ENCODE data around the gene LRRC46. TPM values are rescaled to one million over a fixed set of nuclear protein-coding genes. Genes with fewer than 3 reads are reported as not detected.

LRRC46 gene
- total and polyA plus RNA-seq, 9 of the 15 experiments (the other 6 are each of a cell fraction or from before 2014, with no cell fraction given): 0.39 to 1.4 (median 0.53) TPM; not detected in 1

DNA sequence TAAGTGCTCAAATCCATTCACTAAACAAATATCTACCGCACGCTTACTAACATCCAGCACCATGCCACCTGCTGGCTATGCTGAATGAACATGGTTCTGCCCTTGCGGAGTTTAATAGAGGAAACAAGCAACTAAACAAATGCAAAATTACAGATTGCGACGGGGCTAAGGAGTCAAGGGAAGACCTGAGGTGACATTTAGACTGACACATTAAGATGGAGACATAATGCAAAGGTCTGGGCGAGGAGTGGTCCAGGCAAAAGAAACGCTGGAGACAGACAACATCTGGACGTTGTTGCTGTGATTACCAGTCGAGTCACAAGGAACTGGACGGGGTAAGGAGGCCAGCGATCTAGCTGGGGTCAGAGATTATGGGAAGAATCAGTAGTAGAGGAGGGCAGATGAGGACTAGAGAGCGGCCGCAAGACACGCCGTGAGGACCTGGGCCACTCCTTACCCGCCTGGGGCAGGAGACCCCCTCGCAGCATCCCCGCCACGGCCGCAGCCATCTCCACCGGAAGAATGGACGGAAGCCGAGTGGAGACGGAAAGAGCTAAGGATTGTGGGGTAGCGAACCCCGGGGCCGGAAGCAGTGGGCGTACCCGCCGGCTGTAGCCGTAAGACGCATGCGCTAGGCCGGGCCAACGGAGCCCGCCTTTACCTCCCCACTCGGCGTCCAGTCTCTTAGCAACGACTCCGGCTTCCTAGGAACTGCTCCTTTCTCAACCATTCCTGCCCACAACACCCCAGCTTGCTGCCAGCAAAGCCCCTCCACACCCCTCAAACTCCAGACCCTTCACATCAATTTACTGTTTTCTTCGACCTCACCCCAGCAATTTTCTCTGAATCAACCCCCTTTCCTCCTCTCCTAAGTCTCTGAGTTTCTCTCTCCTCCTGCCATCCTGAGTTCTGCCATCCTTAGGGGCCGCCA lies at the start of gene LRRC46, which contains the start of gene MRPL10 (continued):
- TF ChIP-seq, protein P1, sequence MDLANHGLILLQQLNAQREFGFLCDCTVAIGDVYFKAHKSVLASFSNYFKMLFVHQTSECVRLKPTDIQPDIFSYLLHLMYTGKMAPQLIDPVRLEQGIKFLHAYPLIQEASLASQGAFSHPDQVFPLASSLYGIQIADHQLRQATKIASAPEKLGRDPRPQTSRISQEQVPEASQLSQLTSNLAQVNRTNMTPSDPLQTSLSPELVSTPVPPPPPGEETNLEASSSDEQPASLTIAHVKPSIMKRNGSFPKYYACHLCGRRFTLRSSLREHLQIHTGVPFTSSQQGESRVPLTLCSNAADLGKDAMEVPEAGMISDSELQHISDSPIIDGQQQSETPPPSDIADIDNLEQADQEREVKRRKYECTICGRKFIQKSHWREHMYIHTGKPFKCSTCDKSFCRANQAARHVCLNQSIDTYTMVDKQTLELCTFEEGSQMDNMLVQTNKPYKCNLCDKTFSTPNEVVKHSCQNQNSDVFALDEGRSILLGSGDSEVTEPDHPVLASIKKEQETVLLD (IDR thresholded peaks at IDR 0.05): peak; percentile 59; the same call in 1 of the 2 replicates
- TF ChIP-seq, protein P2, sequence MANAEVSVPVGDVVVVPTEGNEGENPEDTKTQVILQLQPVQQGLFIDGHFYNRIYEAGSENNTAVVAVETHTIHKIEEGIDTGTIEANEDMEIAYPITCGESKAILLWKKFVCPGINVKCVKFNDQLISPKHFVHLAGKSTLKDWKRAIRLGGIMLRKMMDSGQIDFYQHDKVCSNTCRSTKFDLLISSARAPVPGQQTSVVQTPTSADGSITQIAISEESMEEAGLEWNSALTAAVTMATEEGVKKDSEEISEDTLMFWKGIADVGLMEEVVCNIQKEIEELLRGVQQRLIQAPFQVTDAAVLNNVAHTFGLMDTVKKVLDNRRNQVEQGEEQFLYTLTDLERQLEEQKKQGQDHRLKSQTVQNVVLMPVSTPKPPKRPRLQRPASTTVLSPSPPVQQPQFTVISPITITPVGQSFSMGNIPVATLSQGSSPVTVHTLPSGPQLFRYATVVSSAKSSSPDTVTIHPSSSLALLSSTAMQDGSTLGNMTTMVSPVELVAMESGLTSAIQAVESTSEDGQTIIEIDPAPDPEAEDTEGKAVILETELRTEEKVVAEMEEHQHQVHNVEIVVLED (CRISPR knock-in tag; IDR thresholded peaks at IDR 0.05): no peak
- TF ChIP-seq, protein P3, sequence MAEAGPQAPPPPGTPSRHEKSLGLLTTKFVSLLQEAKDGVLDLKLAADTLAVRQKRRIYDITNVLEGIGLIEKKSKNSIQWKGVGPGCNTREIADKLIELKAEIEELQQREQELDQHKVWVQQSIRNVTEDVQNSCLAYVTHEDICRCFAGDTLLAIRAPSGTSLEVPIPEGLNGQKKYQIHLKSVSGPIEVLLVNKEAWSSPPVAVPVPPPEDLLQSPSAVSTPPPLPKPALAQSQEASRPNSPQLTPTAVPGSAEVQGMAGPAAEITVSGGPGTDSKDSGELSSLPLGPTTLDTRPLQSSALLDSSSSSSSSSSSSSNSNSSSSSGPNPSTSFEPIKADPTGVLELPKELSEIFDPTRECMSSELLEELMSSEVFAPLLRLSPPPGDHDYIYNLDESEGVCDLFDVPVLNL (CRISPR knock-in tag; IDR thresholded peaks at IDR 0.05; ENCODE audit: low read depth): no peak
- TF ChIP-seq, protein P4, sequence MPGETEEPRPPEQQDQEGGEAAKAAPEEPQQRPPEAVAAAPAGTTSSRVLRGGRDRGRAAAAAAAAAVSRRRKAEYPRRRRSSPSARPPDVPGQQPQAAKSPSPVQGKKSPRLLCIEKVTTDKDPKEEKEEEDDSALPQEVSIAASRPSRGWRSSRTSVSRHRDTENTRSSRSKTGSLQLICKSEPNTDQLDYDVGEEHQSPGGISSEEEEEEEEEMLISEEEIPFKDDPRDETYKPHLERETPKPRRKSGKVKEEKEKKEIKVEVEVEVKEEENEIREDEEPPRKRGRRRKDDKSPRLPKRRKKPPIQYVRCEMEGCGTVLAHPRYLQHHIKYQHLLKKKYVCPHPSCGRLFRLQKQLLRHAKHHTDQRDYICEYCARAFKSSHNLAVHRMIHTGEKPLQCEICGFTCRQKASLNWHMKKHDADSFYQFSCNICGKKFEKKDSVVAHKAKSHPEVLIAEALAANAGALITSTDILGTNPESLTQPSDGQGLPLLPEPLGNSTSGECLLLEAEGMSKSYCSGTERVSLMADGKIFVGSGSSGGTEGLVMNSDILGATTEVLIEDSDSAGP (CRISPR knock-in tag; IDR thresholded peaks at IDR 0.05): no peak
- TF ChIP-seq BACH1 (tag; IDR thresholded peaks at IDR 0.05) (no peak), SUPT5H (IDR thresholded peaks at IDR 0.05) (peak; percentile 98), NELFE (IDR thresholded peaks at IDR 0.05; ENCODE audit: insufficient read depth, insufficient read length) (no peak), NFIX (CRISPR knock-in tag; IDR thresholded peaks at IDR 0.05; ENCODE audit: low read depth) (no peak), TRIM24 (IDR thresholded peaks at IDR 0.05) (peak in 1 of 2 experiments; percentile 52; a peak in 1 of 4 replicates), MEF2D (tag; conservative IDR thresholded peaks at IDR 0.05; ENCODE audit: low read depth) (no peak), SREBF2 (CRISPR knock-in tag; IDR thresholded peaks at IDR 0.05) (no peak), BCOR (IDR thresholded peaks at IDR 0.05) (no peak), HOXB6 (CRISPR knock-in tag; IDR thresholded peaks at IDR 0.05; ENCODE audit: borderline replicate concordance) (no peak), C11orf30 (IDR thresholded peaks at IDR 0.05; ENCODE audit: low read depth) (peak; percentile 98), HMG20A (CRISPR knock-in tag; conservative IDR thresholded peaks at IDR 0.05) (no peak), MXI1 (IDR thresholded peaks at IDR 0.05; ENCODE audit: low read depth, low read length) (peak; percentile 90)
- TF ChIP-seq, protein P5, sequence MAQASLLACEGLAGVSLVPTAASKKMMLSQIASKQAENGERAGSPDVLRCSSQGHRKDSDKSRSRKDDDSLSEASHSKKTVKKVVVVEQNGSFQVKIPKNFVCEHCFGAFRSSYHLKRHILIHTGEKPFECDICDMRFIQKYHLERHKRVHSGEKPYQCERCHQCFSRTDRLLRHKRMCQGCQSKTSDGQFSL (CRISPR knock-in tag; IDR thresholded peaks at IDR 0.05): no peak
- TF ChIP-seq, protein P5 (tag; IDR thresholded peaks at IDR 0.05): no peak
- TF ChIP-seq, protein P6, sequence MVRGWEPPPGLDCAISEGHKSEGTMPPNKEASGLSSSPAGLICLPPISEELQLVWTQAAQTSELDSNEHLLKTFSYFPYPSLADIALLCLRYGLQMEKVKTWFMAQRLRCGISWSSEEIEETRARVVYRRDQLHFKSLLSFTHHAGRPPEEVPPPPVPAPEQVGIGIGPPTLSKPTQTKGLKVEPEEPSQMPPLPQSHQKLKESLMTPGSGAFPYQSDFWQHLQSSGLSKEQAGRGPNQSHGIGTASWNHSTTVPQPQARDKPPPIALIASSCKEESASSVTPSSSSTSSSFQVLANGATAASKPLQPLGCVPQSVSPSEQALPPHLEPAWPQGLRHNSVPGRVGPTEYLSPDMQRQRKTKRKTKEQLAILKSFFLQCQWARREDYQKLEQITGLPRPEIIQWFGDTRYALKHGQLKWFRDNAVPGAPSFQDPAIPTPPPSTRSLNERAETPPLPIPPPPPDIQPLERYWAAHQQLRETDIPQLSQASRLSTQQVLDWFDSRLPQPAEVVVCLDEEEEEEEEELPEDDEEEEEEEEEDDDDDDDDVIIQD (CRISPR knock-in tag; IDR thresholded peaks at IDR 0.05): no peak
